HG02938 (cell line): ENCODE results near the gene MFF.

Experiments
- ATAC-seq: cut with Tn5 transposase; IDR thresholded peaks from one replicate; pipeline ENCODE4 v1.9.1; 2021; ENCODE audit warnings: mild to moderate bottlenecking, moderate library complexity; ENCODE audit not compliant: unreplicated experiment

Gene MFF

GRCh38 chr2:227324995-227325838, at the start of gene MFF:
TSS of gene MFF (plus strand) at chr2:227325251. CDS start at chr2:227330666, 5,415 bp downstream.
- ATAC-seq: peak; percentile 97

- ATAC-seq: no peak
Observed at GRCh38 chr2:227280895-227281294, 44.2 kb upstream of the MFF start.

GRCh38 chr2:227285741-227286236, 39.3 kb upstream of the MFF start:
- no peak for ATAC-seq

- no peak for ATAC-seq
Observed at GRCh38 chr2:227287771-227288170, 37.3 kb upstream of the MFF start.

- ATAC-seq: no peak
Observed at GRCh38 chr2:227292314-227292713, 32.7 kb upstream of the MFF start.

GRCh38 chr2:227293531-227293930, 31.5 kb upstream of the MFF start:
- ATAC-seq: no peak

- no peak for ATAC-seq
Observed at GRCh38 chr2:227295806-227296205, 29.2 kb upstream of the MFF start.

GRCh38 chr2:227296671-227297405, 28.2 kb upstream of the MFF start:
- ATAC-seq: no peak

GRCh38 chr2:227301523-227301922, 23.5 kb upstream of the MFF start:
- no peak for ATAC-seq

- peak; percentile 68 for ATAC-seq
Observed at GRCh38 chr2:227308784-227309183, 16.3 kb upstream of the MFF start.

GRCh38 chr2:227310756-227311110, 14.3 kb upstream of the MFF start:
- ATAC-seq: no peak

- ATAC-seq: no peak
Observed at GRCh38 chr2:227311861-227312506, 13.1 kb upstream of the MFF start.

- no peak for ATAC-seq
Observed at GRCh38 chr2:227312579-227312978, 12.5 kb upstream of the MFF start.

- no peak for ATAC-seq
Observed at GRCh38 chr2:227313310-227313709, 11.7 kb upstream of the MFF start.

- ATAC-seq: no peak
Observed at GRCh38 chr2:227317834-227318233, 7.2 kb upstream of the MFF start.

- no peak for ATAC-seq
Observed at GRCh38 chr2:227320305-227321094, 4.6 kb upstream of the MFF start.

GRCh38 chr2:227322530-227323205, 2.4 kb upstream of the MFF start:
- ATAC-seq: no peak

GRCh38 chr2:227323818-227324217, 1.2 kb upstream of the MFF start:
- ATAC-seq: no peak

- no peak for ATAC-seq
Observed at GRCh38 chr2:227324642-227324994, 433 bp upstream of the MFF start.

- peak; percentile 5 for ATAC-seq
Observed at GRCh38 chr2:227325839-227326195, 766 bp downstream of the MFF start.
